Panc1 (cell line): Measurements from ENCODE around the gene ASXL2.

Source experiments
- CTCF ChIP-seq: fragments of 450-650 bp; IDR thresholded peaks from 2 replicates; pipeline ENCODE4 v1.5.1; 2017; ENCODE audit warnings: mild to moderate bottlenecking
- POLR2AphosphoS5 ChIP-seq: IDR thresholded peaks from 2 replicates; pipeline ENCODE4 v1.6.1; 2012; ENCODE audit warnings: mild to moderate bottlenecking, low read depth, low read length, moderate library complexity
- SIN3A ChIP-seq: IDR thresholded peaks from 2 replicates; pipeline ENCODE4 v1.6.1; 2012; ENCODE audit warnings: low read depth, mild to moderate bottlenecking, low read length, moderate library complexity, borderline replicate concordance; ENCODE audit not compliant: insufficient read depth

GRCh38 chr2:25824216-25824615, 54.1 kb downstream of the ASXL2 start:
- TF ChIP-seq CTCF = no peak
- no peak for TF ChIP-seq SIN3A
- TF ChIP-seq POLR2AphosphoS5 = no peak
